ENCODE measurements around the gene HEATR5A.

- TF ChIP-seq CTCF (IDR thresholded peaks at IDR 0.05) (no peak), POLR2A (IDR thresholded peaks at IDR 0.05) (no peak)
These were observed 167.5 kb downstream of the HEATR5A start for GRCh38 chr14:31252865-31253264.

Measured in right lobe of liver (tissue), 4 donors.